ENCODE measurements around the gene CD226.

DNA sequence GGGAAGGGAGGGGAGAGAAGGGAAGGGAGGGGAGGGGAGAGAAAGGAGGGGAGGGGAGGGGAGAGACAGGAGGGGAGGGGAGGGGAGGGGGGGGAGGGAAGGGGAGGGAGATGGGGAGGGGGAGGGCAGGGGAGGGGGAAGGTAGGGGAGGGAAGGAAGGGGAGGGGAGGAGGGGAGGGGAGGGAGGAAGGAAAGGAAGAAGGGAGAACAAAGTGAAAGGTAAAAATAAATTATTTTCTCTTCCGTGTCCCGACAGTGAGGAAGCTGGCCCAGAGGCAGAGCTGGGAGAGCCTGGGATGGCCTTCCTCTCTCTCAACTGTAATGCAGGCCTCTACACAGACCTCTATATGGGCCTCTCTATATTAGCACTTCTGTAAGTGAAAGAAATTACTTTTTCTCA is 53.2 kb downstream of the CD226 start:
- TF ChIP-seq, protein P1, sequence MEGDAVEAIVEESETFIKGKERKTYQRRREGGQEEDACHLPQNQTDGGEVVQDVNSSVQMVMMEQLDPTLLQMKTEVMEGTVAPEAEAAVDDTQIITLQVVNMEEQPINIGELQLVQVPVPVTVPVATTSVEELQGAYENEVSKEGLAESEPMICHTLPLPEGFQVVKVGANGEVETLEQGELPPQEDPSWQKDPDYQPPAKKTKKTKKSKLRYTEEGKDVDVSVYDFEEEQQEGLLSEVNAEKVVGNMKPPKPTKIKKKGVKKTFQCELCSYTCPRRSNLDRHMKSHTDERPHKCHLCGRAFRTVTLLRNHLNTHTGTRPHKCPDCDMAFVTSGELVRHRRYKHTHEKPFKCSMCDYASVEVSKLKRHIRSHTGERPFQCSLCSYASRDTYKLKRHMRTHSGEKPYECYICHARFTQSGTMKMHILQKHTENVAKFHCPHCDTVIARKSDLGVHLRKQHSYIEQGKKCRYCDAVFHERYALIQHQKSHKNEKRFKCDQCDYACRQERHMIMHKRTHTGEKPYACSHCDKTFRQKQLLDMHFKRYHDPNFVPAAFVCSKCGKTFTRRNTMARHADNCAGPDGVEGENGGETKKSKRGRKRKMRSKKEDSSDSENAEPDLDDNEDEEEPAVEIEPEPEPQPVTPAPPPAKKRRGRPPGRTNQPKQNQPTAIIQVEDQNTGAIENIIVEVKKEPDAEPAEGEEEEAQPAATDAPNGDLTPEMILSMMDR (IDR thresholded peaks at IDR 0.05 in 2 of 3, conservative IDR thresholded peaks at IDR 0.05 in 1 of 3; ENCODE audit: borderline replicate concordance in 1 of 3, insufficient read depth in 1 of 3, low read depth in 2 of 3, low read length in 2 of 3): no peak
- TF ChIP-seq SRF (IDR thresholded peaks at IDR 0.05; ENCODE audit: low read depth): no peak
- no peak for TF ChIP-seq MAX (IDR thresholded peaks at IDR 0.05)

Data from HCT116 (cell line).